Adipose tissue (tissue), 3 donors: Measurements from ENCODE around the gene EHF. TPM values are rescaled to one million over a fixed set of nuclear protein-coding genes. Genes with fewer than 3 reads are reported as not detected.
"Not testable (repeated sequence)": the region's sequence is repeated elsewhere in the genome, so short reads cannot be mapped to it uniquely, and the experiment has no call there.

Experiments
- H3K27ac ChIP-seq: one replicate; pipeline ENCODE4 v1.5.1; 2013; ENCODE audit warnings: low read depth, low read length
- WGBS, 3 donors: extraction: QIAGEN DNeasy Blood & Tissue Kit; methylation state at CpG; one replicate each; pipeline ENCODE4 v1.1.7; 2013; 5-methylcytosine and 5-hydroxymethylcytosine counted together
- polyA plus RNA-seq, 3 donors: library from polyadenylated mRNA; stranded (reverse); fragments of 200-250 nt; gene quantifications; one replicate each; pipeline ENCODE4 v1.2.3, GENCODE V29; 2013
- donor health status: healthy with polysubstance abuse.
- donor health status: Bipolar disorder and iron deficiency.
- donor health status: healthy.

Gene EHF
- polyA plus RNA-seq: 10 to 100 TPM in 1 of 3 donors, 1 to 10 TPM in 1, not detected in 1; 1.4 to 14.9 TPM

DNA sequence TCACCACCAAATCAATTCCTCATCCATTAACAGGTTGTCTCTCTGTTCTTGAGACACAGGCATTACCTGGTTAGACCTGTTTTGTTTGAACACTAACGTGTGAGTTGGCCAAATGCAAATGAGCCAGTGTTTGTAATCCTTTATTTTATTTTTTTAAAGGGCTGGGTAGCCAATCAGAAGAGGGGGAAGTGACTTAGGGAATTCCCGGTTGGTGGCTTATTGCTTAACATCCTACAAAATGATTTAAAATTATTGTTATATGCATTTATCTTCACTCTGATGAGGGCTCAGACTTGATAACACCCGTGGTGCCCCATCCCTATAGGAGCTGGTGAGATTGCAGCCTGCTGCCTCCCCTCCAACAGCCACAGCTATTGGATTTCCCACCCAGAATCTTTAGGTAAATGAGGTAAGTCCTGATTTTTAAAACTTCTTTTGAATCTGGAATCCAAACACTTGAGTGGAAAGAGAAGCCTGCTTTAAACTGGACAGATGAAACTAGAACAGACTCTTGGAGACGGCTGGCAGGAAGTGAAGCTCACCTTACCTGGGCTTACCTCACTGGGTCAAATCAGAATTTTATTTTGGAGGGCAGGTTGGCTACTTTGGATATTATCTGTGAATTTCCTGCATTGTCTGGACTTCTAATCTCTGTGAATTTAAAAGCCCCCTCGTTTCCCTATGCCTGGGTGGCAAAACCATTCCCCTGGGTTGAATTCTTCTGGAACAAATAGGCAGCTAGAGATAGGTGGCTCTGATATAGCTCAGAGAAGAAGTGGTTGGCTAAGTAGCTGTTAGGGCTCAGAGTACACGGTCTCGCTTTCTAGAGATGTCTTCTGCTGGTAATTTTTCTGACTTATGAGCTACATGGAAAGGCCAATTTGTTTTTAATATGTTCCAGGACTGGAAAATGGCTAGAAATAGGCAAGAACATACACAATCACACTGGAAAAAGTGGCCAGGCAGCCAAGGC, at the start of gene EHF:
EHF (plus strand) TSS at position 274 of the 973 bp plus-strand sequence. CDS start 21,538 bp downstream, outside the sequence.
- WGBS, 3 donors: 27 to 63% (median 61%) methylated on average over 7 of the region's 7 CpGs
- no peak within 1 kb of the TSS for H3K27ac ChIP-seq

- H3K27ac ChIP-seq: no peak overlapping the region
- 89 to 93% (median 93%) methylated on average over 7 of the region's 7 CpGs for WGBS, 3 donors
Observed at GRCh38 chr11:34573537-34573936, 47.4 kb upstream of the EHF start.

- H3K27ac ChIP-seq: no peak overlapping the region
- WGBS, 3 donors: 41 to 72% (median 51%) methylated on average over 4 of the region's 4 CpGs
Observed at GRCh38 chr11:34575261-34575660, 45.6 kb upstream of the EHF start.

DNA sequence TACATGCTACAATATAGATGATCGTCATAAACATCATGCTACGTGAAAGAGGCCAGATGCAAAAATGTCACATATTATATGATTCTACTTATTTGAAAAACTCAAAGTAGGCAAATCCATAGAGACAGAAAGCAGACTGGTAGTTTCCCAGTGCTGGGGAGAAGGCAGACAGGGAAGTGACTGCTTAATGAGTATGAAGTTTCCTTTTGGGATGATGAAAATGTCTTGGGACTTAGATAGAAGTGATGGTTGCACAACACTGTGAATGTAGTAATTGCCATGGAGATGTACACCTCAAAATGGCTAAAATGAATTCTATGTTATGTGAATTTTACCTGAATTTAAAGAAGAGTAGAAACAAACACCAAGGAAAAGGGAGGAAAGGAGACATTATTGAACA, 45.2 kb upstream of the EHF start:
- WGBS, 3 donors: 93 to 96% (median 95%) methylated on average over 2 of the region's 2 CpGs
- H3K27ac ChIP-seq: no peak overlapping the region

- no peak overlapping the region for H3K27ac ChIP-seq
- 86 to 87% (median 86%) methylated on average over 3 of the region's 3 CpGs for WGBS, 3 donors
Observed at GRCh38 chr11:34576331-34576730, 44.6 kb upstream of the EHF start.

DNA sequence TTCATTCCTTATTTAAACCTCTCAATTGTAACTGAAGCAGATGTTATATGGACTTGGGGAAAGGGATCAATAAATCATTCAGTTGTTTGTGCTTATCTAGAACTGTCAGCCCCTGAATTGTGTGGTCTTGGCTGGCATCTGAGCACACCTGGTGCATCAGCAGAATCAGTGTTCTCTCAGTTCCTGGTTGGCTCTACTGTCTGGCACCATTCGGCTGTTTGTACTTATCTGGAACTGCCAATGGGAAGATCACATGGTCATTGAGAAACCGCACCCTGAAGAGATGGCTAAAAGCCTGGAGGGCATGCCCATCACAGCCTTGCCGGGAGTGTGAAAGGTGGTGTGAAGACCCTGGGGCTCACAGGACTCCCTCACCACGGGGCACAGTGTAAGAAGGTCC, 37.1 kb upstream of the EHF start:
- 42 to 80% (median 74%) methylated on average over 4 of the region's 4 CpGs for WGBS, 3 donors
- H3K27ac ChIP-seq: no peak overlapping the region

DNA sequence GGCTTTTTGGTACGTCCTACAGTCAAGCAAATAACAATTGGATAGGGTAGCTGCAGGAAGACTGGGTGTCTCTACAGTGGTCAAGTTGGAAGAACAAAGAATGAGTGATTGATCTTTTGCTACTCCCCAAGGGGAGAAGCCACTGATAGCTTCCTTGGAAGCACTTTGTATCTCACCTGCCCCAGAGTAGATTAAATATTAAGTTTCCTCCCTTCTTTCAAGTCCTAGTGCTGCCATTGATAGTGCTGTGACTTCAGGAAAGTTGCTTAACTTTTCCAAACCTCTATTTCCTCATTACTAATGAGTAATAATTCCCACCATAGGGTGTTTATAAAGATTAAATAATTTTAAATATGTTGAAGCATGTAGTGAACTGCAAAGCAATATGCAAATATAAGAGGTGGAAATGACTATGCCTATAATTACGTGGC, 35.6 kb upstream of the EHF start:
- no peak overlapping the region for H3K27ac ChIP-seq
- 69 to 84% (median 73%) methylated on average over 2 of the region's 2 CpGs for WGBS, 3 donors

DNA sequence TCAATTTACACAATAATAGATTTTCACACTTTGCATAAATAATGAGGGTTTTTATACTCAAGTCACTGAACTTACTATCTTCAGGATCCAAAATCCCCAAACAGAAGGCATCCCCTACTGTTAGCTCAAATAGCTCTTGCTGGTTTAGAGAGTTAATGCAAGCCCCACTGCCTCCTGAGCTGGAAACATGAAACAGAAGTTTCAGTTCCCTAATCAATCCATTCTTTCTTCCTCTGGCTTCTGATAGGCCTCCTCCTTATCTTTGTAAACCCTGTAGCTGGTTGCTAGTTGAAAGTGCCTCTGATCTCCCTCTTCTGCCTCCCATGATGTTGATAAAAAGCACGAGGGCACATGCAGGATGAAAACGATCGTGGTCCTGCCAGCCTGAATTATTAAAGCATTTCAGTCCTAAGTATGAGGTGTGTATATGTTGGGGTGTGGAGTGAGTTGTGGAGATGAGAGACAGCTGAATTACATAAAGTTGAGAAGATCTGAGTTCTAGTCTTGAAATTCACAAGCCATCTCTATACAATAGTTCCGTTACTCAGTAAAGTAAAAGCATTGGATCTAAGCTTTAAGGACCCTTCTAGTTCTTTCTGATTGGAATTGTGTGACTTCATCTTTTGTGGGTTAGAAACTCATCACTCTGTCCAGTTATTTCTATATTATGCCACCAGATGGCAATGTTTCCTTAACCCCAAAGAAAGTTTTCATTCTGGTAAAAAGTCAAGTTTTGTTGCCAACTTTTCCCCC, 35.0 kb upstream of the EHF start:
- WGBS, 3 donors: 2 to 6% (median 2%) methylated on average over 4 of the region's 4 CpGs
- no peak overlapping the region for H3K27ac ChIP-seq

DNA sequence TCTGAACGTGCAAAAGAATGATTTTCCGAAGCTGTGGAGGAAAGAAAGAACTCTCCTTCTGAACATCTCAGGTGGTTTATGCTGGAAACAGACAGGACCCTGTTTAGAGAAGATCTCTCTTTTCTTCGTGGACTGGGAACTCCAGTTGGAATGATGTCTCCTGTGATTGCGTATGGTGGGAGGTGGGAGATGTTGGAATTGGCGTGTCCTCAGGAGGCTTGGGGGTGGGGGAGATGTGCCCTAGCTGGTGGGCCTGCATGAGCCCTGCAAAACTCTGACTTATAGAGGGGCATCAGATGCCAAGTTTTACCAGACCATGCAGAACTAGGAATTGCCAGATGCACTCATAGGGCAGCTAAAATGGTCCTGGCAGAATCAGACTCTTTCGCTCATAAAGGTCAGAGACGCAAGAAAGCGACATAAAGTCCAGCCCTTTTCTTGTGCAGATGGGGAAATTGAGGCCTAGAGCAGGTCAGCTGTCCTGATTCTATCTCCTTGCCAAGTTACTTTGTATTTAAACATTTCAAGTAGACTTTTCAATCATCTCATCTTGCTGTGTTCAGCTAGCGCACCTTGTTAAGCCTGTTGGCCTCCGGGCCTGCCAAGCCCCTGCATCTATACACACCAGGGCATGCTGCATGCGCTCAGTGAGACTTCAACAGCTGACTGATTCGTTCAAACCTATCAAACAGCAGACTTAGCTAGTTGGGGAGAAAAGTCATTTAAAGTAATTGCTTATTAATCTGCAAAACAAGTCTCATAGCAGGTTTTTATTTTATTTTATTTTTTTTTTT, 34.2 kb upstream of the EHF start:
- 39 to 61% (median 60%) methylated on average over 12 of the region's 12 CpGs for WGBS, 3 donors
- no peak overlapping the region for H3K27ac ChIP-seq

- 87 to 89% (median 87%) methylated on average over 5 of the region's 5 CpGs for WGBS, 3 donors
Observed at GRCh38 chr11:34587282-34587677, 33.6 kb upstream of the EHF start.

DNA sequence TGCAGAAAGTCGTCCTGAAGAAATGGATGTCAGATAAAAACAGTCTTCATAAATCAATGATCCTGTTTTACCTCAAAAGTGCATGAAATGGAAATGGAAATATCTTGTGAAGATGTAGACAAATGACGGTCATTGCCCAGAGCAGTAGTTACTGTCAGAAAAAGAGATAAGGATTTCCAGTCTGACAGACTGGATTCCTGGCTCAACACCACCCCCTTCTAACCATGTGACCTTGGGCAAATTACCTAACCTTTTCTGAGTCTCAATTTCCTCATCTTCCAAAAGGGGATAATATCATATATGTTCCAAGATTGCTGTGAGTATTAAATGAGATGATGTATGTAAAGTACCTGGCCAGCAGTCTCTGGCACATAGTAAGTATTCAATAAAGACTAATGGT, 32.9 kb upstream of the EHF start:
- no peak overlapping the region for H3K27ac ChIP-seq
- WGBS, 3 donors: 45 to 67% (median 64%) methylated on average over 2 of the region's 2 CpGs

More at GRCh38 chr11:34587282-34587677, 33.6 kb upstream of the EHF start:
- H3K27ac ChIP-seq: no peak overlapping the region

DNA sequence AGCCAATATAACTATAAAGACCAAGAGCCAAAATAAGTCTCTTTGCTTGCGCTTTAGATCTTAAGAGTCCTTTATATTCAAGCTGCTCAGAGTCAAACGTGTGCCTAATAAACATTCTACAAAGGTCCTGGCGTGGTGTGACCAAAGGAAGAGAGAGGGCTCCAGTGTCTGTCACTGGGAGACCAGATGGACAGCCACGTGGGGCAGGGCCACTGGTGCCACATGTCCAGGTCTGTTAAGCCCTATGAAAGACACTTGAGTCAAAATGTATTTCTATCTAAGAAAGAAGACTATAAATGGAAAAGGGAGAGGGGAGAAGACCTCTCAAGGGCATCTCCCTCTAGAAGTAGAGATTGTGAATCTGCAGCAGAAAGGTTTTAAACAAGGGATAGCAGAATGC, 32.2 kb upstream of the EHF start:
- 77 to 87% (median 78%) methylated on average over 4 of the region's 4 CpGs for WGBS, 3 donors

GRCh38 chr11:34589177-34589576, 31.7 kb upstream of the EHF start:
- not testable (repeated sequence) for H3K27ac ChIP-seq
- 74 to 84% (median 81%) methylated on average over 7 of the region's 7 CpGs for WGBS, 3 donors

More for the DNA sequence above, 32.2 kb upstream of the EHF start:
- no peak overlapping the region for H3K27ac ChIP-seq

- H3K27ac ChIP-seq: no peak overlapping the region
- WGBS, 3 donors: 22 to 58% (median 33%) methylated on average over 1 of the region's 1 CpG
Observed at GRCh38 chr11:34593085-34593484, 27.8 kb upstream of the EHF start.

- no peak overlapping the region for H3K27ac ChIP-seq
- 54 to 80% (median 76%) methylated on average over 3 of the region's 3 CpGs for WGBS, 3 donors
Observed at GRCh38 chr11:34594603-34595002, 26.3 kb upstream of the EHF start.

DNA sequence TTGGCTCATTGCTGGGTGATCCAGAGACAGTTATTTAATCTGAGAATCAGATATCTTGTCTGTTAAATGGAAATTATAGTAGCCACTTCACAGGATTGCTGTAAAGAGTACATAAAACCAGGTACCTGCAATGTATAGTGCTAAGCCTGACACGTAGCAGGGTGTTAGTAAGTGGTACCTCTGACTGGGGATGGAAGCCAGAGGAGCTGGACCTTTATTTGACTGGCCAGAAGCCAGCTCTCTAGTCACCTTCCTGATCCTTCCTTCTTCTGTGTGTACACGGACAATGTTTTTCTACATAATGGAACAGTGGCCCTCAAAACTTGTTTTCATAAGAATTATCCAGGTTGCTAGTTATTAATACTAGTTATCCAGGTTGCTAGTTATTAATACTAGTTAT, 25.5 kb upstream of the EHF start:
- 54 to 80% (median 69%) methylated on average over 2 of the region's 2 CpGs for WGBS, 3 donors
- no peak overlapping the region for H3K27ac ChIP-seq

DNA sequence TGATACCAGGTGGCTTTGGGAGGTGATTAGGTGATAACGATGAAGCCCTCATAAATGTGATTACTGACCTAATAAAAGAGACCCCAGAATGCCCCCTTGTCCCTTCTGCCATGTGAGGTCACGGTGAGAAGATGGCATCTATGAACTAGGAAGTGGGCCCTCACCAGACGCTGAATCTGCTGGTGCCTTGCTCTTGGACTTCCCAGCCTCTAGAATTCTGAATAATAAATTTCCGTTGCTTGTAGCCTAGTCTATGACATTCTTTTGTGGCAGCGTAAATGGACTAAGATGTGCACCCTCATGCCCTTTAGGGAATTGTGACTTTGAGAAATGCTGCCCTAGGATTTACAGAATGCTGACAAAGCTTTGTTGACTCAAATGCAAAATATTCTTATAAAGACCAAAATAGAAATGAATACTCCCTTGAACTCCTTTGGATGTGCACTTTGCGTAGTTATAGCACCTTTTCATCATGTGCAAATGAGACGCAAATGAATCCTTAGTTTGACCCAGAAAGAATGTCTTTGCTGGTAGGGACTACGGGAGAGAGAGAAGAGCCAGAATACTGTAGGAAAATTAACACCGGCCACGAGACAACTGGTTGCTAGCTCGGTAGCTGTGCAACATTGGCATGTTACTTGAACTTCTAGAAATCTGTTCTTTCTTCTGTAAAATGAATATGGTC, 24.8 kb upstream of the EHF start:
- WGBS, 3 donors: 89 to 96% (median 95%) methylated on average over 11 of the region's 11 CpGs
- H3K27ac ChIP-seq: no peak overlapping the region

GRCh38 chr11:34599406-34599945, 21.4 kb upstream of the EHF start:
- WGBS, 3 donors: 45 to 47% (median 45%) methylated on average over 8 of the region's 8 CpGs
- H3K27ac ChIP-seq: no peak overlapping the region
